ENCODE results near the gene RTP1. TPM values are rescaled to one million over a fixed set of nuclear protein-coding genes. Genes with fewer than 3 reads are reported as not detected.

RTP1 gene
- total RNA-seq, 1 experiment from 2014 or later = not detected

GRCh38 chr3:187183210-187183862 lies 13.9 kb upstream of the RTP1 start:
- H3K9me3 Mint-ChIP-seq (ENCODE audit: unreplicated experiment) = no peaks in the 10 kb centered on the region
- ChIA-PET POLR2A (interaction anchor here (0.6 to 2.4 kb wide), 12 partner anchors 9 to 977 kb away, joined by 3 to 8 read pairs (median 4); partner anchors contain the start of genes EIF4A2 and RTP1), CTCF (interaction anchor here (0.6 to 1.1 kb wide), 4 partner anchors 9 to 1081 kb away, joined by 3 to 5 read pairs (median 4); no protein-coding TSS in a partner anchor)
- peaks cover 46% of the 10 kb centered on the region for H3K4me1 Mint-ChIP-seq (ENCODE audit: insufficient read depth, unreplicated experiment)
- H3K36me3 Mint-ChIP-seq (ENCODE audit: insufficient read depth, unreplicated experiment) = no peaks in the 10 kb centered on the region
- peak overlapping the region; percentile 94 for H3K27ac Mint-ChIP-seq (ENCODE audit: low read depth, unreplicated experiment)
- intact Hi-C loops (cut with micrococcal nuclease) = no loop called here
- no peak for TF ChIP-seq CTCF (IDR thresholded peaks at IDR 0.05; ENCODE audit: unreplicated experiment)
- BruUV-seq (replicated peaks) = TSS peak; percentile 99
- peak; percentile 69 for DNase-seq (ENCODE audit: unreplicated experiment)
- H3K4me3 Mint-ChIP-seq (ENCODE audit: unreplicated experiment) = no peak overlapping the region
- no peaks in the 10 kb centered on the region for H3K27me3 Mint-ChIP-seq (ENCODE audit: insufficient read depth, unreplicated experiment)

- Mint-ChIP-seq H3K27me3 (ENCODE audit: insufficient read depth, unreplicated experiment) (no peaks in the 10 kb centered on the region), H3K4me1 (ENCODE audit: insufficient read depth, unreplicated experiment) (peaks cover 47% of the 10 kb centered on the region), H3K4me3 (ENCODE audit: unreplicated experiment) (no peak overlapping the region), H3K27ac (ENCODE audit: low read depth, unreplicated experiment) (peak overlapping the region; percentile 94), H3K36me3 (ENCODE audit: insufficient read depth, unreplicated experiment) (no peaks in the 10 kb centered on the region), H3K9me3 (ENCODE audit: unreplicated experiment) (no peaks in the 10 kb centered on the region)
- intact Hi-C loops (cut with micrococcal nuclease) = no loop called here
- TF ChIP-seq CTCF (IDR thresholded peaks at IDR 0.05; ENCODE audit: unreplicated experiment) = no peak
- CTCF ChIA-PET = interaction anchor here (0.6 to 1.0 kb wide), 5 partner anchors 9 to 1081 kb away, joined by 3 to 4 read pairs (median 3); no protein-coding TSS in a partner anchor
- DNase-seq (ENCODE audit: unreplicated experiment) = no peak
- POLR2A ChIA-PET = interaction anchor here (0.6 to 2.4 kb wide), 8 partner anchors 11 to 469 kb away, joined by 3 to 8 read pairs (median 4); partner anchors contain the start of genes EIF4A2 and RTP1
- no TSS peak for BruUV-seq (replicated peaks)
Measured at GRCh38 chr3:187183903-187184302, 13.4 kb upstream of the RTP1 start.

GRCh38 chr3:187185759-187186158 lies 11.5 kb upstream of the RTP1 start:
- Mint-ChIP-seq H3K9me3 (ENCODE audit: unreplicated experiment) (no peaks in the 10 kb centered on the region), H3K4me3 (ENCODE audit: unreplicated experiment) (no peak overlapping the region), H3K36me3 (ENCODE audit: insufficient read depth, unreplicated experiment) (no peaks in the 10 kb centered on the region), H3K27me3 (ENCODE audit: insufficient read depth, unreplicated experiment) (no peaks in the 10 kb centered on the region), H3K27ac (ENCODE audit: low read depth, unreplicated experiment) (peak overlapping the region; percentile 92), H3K4me1 (ENCODE audit: insufficient read depth, unreplicated experiment) (peaks cover 52% of the 10 kb centered on the region)
- CTCF ChIA-PET = interaction anchor here (1.2 to 1.6 kb wide), 2 partner anchors 9 to 11 kb away, joined by 3 read pairs; no protein-coding TSS in a partner anchor
- no peak for TF ChIP-seq CTCF (IDR thresholded peaks at IDR 0.05; ENCODE audit: unreplicated experiment)
- no TSS peak for BruUV-seq (replicated peaks)
- DNase-seq (ENCODE audit: unreplicated experiment) = no peak
- intact Hi-C loops (cut with micrococcal nuclease) = no loop called here
- POLR2A ChIA-PET = interaction anchor here (0.6 to 2.1 kb wide), 5 partner anchors 9 to 424 kb away, joined by 3 to 5 read pairs (median 4); no protein-coding TSS in a partner anchor

GRCh38 chr3:187186375-187186774 lies 10.9 kb upstream of the RTP1 start:
- H3K27me3 Mint-ChIP-seq (ENCODE audit: insufficient read depth, unreplicated experiment) = no peaks in the 10 kb centered on the region
- CTCF ChIA-PET = interaction anchor here (1.0 to 1.6 kb wide), 3 partner anchors 9 to 51 kb away, joined by 3 to 4 read pairs (median 3); no protein-coding TSS in a partner anchor
- BruUV-seq (replicated peaks) = no TSS peak
- H3K27ac Mint-ChIP-seq (ENCODE audit: low read depth, unreplicated experiment) = peak overlapping the region; percentile 92
- POLR2A ChIA-PET = interaction anchor here (0.6 to 2.1 kb wide), 10 partner anchors 8 to 423 kb away, joined by 3 to 9 read pairs (median 4); no protein-coding TSS in a partner anchor
- intact Hi-C loops (cut with micrococcal nuclease) = no loop called here
- DNase-seq (ENCODE audit: unreplicated experiment) = no peak
- no peaks in the 10 kb centered on the region for H3K36me3 Mint-ChIP-seq (ENCODE audit: insufficient read depth, unreplicated experiment)
- no peaks in the 10 kb centered on the region for H3K9me3 Mint-ChIP-seq (ENCODE audit: unreplicated experiment)
- no peak overlapping the region for H3K4me3 Mint-ChIP-seq (ENCODE audit: unreplicated experiment)
- no peak for TF ChIP-seq CTCF (IDR thresholded peaks at IDR 0.05; ENCODE audit: unreplicated experiment)
- peaks cover 57% of the 10 kb centered on the region for H3K4me1 Mint-ChIP-seq (ENCODE audit: insufficient read depth, unreplicated experiment)
